Thoracic aorta (tissue), 2 donors: Measurements from ENCODE around the gene SLIT3. TPM values are rescaled to one million over a fixed set of nuclear protein-coding genes. Genes with fewer than 3 reads are reported as not detected.

Experiments
- ATAC-seq: fragments of 150-250 bp; one replicate; pipeline ENCODE4 v1.8.0; 2017; ENCODE audit warnings: low read depth; ENCODE audit not compliant: insufficient number of reproducible peaks, low FRiP score
- DNase-seq: peaks from one replicate; pipeline ENCODE4 v3.0.0-alpha.2; 2020; ENCODE audit warnings: low spot score
- H3K27ac ChIP-seq, 2 donors: fragments of 200-600 bp; sonication (generic); 1 replicate in 1 of 2; 2 replicates in 1 of 2; pipeline ENCODE4 v1.5.1; 2016; ENCODE audit warnings: mild to moderate bottlenecking in 2 of 2, moderate library complexity in 2 of 2
- H3K27me3 ChIP-seq: fragments of 200-600 bp; sonication (generic); replicated peaks from 2 replicates; pipeline ENCODE4 v1.6.0; 2016; ENCODE audit warnings: mild to moderate bottlenecking; ENCODE audit not compliant: insufficient read depth
- H3K36me3 ChIP-seq: fragments of 200-600 bp; sonication (generic); one replicate; pipeline ENCODE4 v1.5.1; 2016
- H3K4me1 ChIP-seq, 2 donors: fragments of 200-600 bp; sonication (generic); 1 replicate in 1 of 2; 2 replicates in 1 of 2; pipeline versions ENCODE4 v1.5.1 to v1.6.0; 2016; ENCODE audit warnings: low read depth in 2 of 2, mild to moderate bottlenecking in 1 of 2; ENCODE audit not compliant: control insufficient read depth in 1 of 2
- H3K4me3 ChIP-seq: fragments of 200-600 bp; sonication (generic); 2 replicates; pipeline ENCODE4 v1.5.1; 2016; ENCODE audit warnings: mild to moderate bottlenecking
- H3K9me3 ChIP-seq: fragments of 200-600 bp; sonication (generic); 2 replicates; pipeline ENCODE4 v1.5.1; 2016
- total RNA-seq, 2 donors: library from RNA; depleted of rRNA; stranded (reverse); fragments of >200 nt; gene quantifications; one replicate each; pipeline versions ENCODE4 v1.1.0 to v1.2.3, GENCODE V29; 2016
- TF ChIP-seq, protein P1 (sequence below): fragments of 200-600 bp; sonication (generic); IDR thresholded peaks from one replicate; pipeline ENCODE4 v1.5.1; 2019; ENCODE audit warnings: antibody characterized with exemption

SLIT3 gene
- total RNA-seq, 2 donors from 2014 or later = 80.1 to 86.9 TPM

DNA sequence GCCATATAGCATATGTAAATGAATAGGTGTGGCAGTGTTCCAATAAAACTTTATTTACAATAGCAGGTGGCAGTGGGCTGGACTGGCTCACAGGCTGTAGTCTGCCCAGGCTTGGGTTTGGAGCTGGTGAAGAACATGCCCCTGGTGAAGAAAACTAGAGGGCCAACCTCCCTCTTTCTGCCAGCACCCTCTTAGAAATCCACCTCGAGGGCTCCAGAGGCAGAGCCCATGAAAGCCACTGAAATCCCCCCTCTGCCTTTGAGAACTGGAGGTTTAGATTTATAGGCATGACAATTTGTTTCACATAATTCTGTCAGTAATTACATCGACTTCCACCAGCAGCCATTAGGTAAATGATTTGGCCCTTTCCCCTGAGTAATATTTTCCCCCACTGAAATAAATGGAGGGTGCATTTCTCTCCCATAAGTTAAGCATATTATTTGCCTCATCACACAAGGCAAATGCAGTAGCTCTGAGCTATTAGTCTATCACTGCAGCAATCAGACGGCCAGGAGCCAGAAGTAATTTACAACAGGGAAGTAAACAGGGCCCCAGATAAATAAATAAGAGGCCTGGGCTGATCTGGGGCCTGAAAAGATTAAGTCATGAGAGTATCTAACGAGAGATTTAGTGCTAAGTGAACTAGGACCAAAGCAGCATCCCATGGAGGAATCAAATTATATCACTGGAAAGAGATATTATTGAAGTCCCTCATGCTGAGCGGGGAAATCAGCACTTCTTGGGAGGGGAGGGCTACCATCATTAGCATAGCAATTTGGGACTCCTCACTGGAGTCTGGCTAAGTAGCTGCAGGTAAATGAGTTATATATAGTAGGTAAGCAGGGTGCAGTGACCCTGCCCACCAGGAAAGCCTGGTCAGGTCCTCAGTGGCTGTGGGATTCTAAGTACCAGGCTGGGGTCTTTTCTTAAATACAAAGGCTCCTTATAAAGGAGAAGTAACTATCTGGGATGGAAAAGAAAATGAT is 123.9 kb downstream of the SLIT3 start:
- TF ChIP-seq, protein P1, sequence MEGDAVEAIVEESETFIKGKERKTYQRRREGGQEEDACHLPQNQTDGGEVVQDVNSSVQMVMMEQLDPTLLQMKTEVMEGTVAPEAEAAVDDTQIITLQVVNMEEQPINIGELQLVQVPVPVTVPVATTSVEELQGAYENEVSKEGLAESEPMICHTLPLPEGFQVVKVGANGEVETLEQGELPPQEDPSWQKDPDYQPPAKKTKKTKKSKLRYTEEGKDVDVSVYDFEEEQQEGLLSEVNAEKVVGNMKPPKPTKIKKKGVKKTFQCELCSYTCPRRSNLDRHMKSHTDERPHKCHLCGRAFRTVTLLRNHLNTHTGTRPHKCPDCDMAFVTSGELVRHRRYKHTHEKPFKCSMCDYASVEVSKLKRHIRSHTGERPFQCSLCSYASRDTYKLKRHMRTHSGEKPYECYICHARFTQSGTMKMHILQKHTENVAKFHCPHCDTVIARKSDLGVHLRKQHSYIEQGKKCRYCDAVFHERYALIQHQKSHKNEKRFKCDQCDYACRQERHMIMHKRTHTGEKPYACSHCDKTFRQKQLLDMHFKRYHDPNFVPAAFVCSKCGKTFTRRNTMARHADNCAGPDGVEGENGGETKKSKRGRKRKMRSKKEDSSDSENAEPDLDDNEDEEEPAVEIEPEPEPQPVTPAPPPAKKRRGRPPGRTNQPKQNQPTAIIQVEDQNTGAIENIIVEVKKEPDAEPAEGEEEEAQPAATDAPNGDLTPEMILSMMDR = no peak
- peaks cover 5 to 17% of the 10 kb centered on the region in 2 donors for H3K4me1 ChIP-seq
- no peak overlapping the region for H3K4me3 ChIP-seq
- ATAC-seq (no peak), DNase-seq (no peak)
- H3K27ac ChIP-seq = no peak overlapping the region
- no peaks in the 10 kb centered on the region for H3K36me3 ChIP-seq
- H3K27me3 ChIP-seq = no peaks in the 10 kb centered on the region
- H3K9me3 ChIP-seq = no peaks in the 10 kb centered on the region

DNA sequence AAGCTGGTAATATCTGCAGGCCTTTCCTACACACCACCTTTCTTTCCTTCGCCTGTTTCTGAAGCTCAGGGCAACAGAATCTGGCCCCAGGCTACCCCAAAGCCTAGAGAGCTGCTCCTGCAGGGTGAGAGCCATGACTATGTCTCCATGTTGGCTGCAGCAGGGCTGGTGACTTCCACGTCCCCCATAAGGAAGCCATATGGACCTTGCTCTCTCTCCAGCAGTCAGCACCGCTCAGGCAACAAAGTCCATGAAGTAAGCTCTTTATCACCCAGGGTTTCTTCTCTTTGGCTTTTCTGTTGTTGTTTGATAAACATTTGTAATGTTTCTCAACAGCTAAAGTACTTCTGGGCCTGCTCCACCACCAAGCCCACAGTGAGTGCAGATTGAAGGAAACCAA is 125.2 kb downstream of the SLIT3 start:
- Histone ChIP-seq H3K9me3 (no peaks in the 10 kb centered on the region), H3K4me3 (no peak overlapping the region), H3K36me3 (no peaks in the 10 kb centered on the region), H3K27ac (no peak overlapping the region), H3K27me3 (no peaks in the 10 kb centered on the region), H3K4me1 (peaks cover 2 to 9% of the 10 kb centered on the region in 2 donors)
- TF ChIP-seq, protein P1 = no peak
- DNase-seq (no peak), ATAC-seq (no peak)

GRCh38 chr5:169174923-169175322 is 126.0 kb downstream of the SLIT3 start:
- H3K36me3 ChIP-seq = no peaks in the 10 kb centered on the region
- DNase-seq = no peak
- TF ChIP-seq, protein P1 = no peak
- peaks cover 2 to 9% of the 10 kb centered on the region in 2 donors for H3K4me1 ChIP-seq
- no peaks in the 10 kb centered on the region for H3K27me3 ChIP-seq
- no peak overlapping the region for H3K4me3 ChIP-seq
- H3K27ac ChIP-seq = no peak overlapping the region
- H3K9me3 ChIP-seq = no peaks in the 10 kb centered on the region
- no peak for ATAC-seq

DNA sequence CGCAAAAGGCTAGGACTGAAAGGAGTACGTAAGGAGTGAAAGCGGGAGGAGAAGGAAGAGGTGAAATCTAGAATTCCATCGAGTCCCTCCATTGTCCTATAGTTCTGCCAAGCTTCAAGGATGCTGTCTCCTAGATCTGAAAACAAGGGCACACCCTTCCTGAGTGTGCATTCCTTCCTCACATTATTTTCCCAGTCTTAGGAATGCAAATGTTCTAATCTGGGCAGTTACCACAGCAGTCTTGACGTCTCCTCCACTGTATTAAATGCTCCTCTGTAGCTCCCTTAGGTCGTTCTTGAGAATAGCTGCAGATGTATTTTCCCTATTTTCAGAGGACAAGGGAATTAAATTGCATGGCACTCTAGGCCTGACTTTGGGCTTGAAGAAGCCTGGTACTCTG is 127.6 kb downstream of the SLIT3 start:
- DNase-seq (no peak), ATAC-seq (no peak)
- no peaks in the 10 kb centered on the region for H3K9me3 ChIP-seq
- TF ChIP-seq, protein P1 = no peak
- no peak overlapping the region for H3K27ac ChIP-seq
- no peak overlapping the region for H3K4me3 ChIP-seq
- no peaks in the 10 kb centered on the region for H3K36me3 ChIP-seq
- H3K4me1 ChIP-seq = peaks cover 2 to 9% of the 10 kb centered on the region in 2 donors
- no peaks in the 10 kb centered on the region for H3K27me3 ChIP-seq

GRCh38 chr5:169171515-169171914 is 129.4 kb downstream of the SLIT3 start:
- DNase-seq = no peak
- Histone ChIP-seq H3K4me1 (peaks cover 5 to 19% of the 10 kb centered on the region in 2 donors), H3K27ac (no peak overlapping the region), H3K36me3 (no peaks in the 10 kb centered on the region), H3K4me3 (no peak overlapping the region), H3K9me3 (no peaks in the 10 kb centered on the region), H3K27me3 (no peaks in the 10 kb centered on the region)
- TF ChIP-seq, protein P1 = no peak
- no peak for ATAC-seq
